IPS DF 4.7 (cell line): ENCODE measurements around the gene ARHGEF37.
A peak's percentile ranks its signal among the peaks of the same experiment; 100 is the strongest.

ENCODE experiments used
- DNase-seq: peaks from one replicate; pipeline ENCODE4 v3.0.0-alpha.2; 2013; ENCODE audit warnings: low spot score; ENCODE audit errors: extremely low read depth

ARHGEF37 gene

DNA sequence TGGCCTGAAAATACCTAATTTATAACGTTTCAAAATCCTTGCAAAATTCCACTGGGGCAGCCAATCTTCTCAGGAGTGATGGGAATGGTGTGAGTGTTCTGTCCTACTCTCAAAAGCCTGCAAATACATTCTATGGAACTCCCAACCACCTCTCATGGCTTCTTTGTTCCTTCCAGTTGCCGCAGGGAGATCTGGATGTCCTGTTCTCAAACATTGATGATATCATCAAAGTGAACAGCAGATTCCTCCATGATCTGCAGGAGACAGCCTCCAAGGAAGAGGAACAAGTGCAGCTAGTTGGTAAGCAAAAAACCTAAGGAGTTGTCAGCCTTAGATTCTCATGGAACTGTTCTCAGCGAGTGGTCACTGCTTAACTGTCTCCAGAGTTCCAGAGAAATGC lies 19.6 kb downstream of the ARHGEF37 start:
- DNase-seq = no peak

DNA sequence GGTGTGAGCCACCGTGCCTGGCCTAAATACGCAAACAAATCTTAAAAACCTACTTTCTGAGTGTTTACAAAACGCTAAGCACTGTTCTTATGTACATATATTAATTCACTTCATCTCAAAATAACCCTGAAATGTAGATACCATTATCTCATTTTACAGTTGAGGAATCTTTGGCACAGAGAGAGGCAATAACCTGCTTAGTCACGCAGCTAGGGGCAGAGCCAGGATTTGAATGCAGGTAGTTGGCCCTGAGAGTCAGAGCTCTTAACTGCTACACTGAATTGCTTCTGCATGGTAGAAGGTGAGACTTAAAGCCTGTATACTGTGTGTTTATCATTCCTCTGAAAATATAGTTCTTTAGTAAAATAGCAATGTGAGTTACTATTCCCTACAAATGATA lies 21.9 kb downstream of the ARHGEF37 start:
- no peak for DNase-seq

DNA sequence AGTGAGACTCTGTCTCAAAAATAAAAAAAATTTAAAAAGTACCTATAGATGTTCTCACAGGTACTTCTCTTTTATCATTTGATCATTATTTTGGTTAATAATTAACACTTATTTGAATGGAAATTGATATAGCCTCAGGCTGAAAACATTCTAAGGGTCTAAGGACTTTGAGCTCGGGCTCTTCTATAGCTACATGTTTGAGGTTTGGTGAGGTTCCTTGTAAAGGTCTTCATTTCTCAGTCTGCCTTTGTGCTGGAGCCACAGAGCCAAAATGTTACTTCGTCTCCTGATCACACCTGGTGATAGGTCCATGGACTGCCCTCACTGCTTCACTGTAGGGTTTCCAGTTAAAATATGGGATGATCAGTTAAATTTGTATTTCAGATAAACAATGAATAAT lies 22.6 kb downstream of the ARHGEF37 start:
- DNase-seq = no peak

DNA sequence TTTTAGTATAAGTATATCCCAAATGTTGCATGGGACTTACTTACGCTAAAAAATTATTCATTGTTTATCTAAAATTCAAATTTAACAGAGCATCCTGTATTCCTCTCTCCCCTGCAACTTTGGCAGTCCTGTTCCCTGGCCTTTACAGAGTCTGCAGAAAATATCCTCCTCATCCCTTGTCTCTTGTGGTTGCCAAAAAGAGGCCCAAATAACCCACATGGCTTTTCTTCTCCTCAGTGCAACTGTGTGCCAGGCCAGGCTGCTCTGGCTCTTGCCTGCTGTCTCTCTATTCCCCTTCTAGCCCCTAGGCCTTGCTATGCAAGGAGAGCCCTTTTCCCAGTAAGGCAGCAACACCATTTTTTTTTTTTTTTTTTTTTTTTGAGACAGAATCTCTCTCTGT lies 23.0 kb downstream of the ARHGEF37 start:
- DNase-seq = no peak

DNA sequence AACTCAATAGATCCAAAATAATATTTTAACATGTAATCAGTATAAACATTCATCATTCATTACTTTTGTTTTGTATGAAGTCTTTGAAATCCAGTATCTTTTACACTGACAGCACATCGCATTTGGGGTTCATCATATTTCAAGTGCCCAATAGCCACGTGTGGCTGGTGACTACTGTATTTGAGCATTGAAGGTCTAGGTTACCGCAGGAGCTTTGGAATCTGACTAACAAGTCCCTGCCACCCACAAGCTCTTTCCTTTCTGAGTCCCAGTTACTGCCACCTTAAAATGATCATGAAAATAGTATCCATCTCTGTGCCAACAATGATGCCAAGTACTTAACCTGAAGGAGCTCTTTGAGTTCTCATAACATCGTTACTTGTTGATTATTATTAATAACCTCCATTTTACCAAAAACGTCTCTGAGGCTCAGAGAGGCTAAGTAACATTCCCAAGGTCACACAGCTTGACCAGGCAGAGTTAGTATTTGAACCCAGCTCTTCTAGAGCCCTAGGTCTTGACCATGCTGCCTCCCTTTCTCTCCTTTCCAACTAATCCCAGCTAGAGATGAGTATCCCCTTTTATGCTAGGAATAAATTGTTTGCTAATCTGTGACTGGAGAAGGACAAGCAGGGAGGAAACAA lies 24.2 kb downstream of the ARHGEF37 start:
- DNase-seq = no peak

DNA sequence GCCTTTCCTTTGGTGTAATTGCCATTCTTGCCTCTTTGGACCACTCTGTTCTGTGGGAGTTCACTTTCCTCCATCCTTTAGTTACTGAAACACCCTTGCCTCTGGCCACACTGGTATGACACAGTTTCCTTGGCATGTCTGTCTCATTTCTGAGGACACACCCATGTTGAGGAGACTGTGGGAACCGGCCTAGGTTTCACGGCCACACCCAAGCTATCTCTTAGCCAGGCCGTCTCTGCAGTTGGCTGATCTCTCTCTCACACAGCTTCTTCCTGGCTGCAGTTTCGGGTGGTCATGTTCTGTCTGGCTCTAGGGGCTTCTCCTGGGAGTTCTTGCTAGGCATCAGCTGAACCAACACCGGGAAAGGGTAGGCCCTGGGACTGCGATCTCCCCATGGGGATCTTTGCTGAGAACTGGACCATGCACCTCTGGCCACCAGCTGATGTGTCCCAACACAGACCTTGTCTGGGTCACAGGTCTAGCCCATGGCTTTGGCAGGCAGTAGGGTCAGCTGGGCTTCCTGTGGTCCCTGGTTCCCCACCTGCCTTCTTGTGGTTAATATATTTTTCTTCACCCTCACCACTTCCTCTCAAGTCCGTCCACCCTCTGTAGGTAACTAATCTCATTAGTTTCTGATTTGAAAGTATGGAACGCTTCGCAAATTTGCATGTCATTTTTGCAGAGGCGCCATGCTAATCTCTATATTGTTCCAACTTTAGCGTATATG lies 24.9 kb downstream of the ARHGEF37 start:
- DNase-seq = no peak

DNA sequence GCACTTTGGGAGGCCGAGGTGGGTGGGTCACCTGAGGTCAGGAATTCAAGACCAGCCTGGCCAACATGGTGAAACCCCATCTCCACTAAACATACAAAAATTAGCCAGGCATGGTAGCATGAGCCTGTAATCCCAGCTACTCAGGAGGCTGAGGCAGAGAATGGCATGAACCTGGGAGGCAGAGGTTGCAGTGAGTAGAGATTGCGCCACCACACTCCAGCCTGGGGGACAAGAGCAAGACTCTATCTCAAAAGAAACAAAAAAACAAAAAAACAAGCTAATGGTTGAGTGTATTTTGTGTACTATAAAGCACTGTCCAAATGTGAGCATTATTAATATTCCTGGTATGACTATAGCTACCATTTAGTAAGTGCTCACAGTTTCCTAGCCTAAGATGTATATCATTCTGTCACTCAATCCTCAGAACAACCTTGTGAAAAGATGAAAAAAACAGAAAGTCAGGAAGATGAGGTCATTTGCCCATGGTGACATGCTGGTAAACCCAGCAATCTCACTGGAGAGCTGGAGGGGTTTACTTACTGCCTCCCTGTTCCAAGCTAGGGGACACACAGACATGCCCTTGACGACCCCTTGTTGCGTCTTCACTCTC lies 27.7 kb downstream of the ARHGEF37 start:
- no peak for DNase-seq

DNA sequence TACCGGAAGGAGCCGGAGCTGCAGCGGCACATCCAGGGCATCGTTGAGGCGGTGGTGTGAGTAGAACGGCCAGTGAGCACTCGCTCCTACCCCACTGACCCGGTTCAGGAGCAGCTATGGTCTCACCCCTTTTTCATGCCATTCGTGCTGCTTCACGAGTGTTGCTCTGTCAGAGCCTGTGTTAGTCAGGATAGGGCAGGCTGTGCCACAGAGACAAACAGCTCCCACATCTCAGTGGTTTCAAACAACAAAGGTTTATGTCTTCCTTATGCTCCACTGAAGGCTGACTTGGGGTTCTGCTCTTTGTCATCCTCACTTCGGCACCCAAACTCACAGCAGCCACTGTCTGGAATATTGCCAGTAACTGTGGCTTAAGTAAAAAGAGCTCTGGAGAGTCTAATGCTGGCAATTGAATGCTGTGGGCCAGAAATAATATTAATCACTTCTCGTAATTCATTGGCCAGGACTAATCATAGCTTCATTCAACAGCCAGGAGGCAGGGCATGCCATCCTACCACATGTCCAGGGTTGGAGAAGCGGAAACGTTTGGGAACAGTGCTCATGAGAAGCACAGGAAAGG lies 28.4 kb downstream of the ARHGEF37 start:
- DNase-seq = no peak

DNA sequence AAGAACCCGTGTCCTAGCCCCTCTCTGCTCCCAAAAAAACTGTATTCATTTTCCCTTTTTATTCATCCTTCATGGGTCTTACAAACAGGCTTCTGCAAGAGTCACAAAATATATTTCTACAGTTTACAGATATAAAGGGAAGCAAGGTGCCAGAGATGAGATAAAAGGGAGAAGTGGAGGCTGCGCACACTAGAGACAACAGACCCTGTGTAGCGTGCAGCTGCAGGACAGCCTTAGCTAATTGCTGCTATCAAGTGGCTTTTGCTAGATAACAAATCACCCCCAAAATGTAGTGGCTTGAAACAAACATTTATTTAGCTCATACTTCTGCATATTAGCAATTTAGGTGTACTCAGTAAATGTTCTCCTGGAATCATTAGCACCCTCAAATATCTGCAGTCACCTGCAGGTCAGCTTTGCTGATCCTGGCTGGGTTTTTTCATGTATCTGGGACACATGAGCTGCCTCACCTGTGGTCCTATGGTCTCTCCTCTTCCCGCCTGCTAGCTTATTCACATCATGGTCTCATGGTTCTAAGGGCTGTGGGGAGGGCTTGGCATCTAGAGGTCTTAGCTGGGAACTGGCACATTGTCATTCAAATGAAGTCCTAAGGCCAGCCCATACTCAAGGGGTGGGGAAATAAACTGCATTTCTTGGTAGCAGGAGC lies 29.4 kb downstream of the ARHGEF37 start:
- no peak for DNase-seq

DNA sequence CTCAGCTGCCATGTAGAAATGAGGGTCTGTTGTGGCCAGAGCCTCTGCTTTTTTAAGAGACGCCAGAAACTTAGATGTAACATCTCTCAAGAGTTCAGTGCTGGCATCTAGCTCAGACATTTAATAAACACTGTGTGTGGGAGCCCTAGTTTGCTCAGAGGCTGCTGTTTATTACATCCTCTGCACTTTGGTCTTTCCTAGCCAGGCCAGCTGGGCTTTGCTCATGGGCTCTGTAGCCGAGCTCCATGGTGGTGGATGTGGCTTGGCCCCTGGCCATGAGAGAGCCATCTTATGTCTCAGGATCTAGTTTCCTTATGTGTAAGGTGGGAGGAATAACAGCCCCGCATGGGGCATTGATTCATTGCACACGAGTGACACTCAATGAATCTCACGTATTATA lies 30.0 kb downstream of the ARHGEF37 start:
- no peak for DNase-seq

DNA sequence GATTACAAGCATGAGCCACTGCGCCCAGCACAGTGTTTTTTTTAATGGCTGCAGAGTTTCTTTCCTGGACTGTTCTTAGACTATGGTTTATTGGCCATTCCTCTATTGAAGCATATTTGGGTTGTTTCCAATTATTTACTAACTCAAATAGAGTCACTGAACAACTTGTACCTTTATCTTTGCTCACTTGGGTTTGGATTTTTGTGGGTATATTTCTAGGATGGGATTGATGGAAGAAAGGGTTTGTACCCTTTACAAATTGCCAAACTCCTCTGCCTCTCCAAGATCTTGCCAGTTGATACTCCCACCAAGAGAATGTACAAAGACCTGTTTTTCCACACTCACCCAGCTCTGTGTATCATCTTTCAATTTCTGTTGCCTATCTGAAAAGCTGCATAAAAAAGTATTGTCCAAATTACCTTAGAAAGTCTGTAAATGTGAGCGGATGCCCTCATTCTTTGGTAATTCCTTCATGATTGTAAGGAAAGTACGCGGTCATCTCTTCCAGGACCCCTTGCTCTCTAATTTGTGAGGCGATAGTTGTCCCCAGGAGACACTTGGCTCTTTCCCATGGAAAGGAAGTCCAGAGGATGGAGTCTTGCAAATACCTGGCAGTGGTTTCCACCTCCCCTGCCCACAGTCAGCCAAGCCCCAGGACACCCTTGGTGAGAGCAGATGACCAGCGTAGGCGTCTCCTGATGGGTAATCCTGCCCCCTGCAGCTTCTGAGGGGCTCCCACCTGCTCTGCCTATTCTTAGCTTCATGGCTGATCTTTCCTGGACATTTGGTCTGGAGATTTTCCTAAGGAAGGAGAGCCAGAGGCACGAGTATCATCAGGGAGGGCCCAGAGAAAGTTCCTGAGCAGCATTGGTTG lies 33.0 kb downstream of the ARHGEF37 start:
- DNase-seq = no peak

DNA sequence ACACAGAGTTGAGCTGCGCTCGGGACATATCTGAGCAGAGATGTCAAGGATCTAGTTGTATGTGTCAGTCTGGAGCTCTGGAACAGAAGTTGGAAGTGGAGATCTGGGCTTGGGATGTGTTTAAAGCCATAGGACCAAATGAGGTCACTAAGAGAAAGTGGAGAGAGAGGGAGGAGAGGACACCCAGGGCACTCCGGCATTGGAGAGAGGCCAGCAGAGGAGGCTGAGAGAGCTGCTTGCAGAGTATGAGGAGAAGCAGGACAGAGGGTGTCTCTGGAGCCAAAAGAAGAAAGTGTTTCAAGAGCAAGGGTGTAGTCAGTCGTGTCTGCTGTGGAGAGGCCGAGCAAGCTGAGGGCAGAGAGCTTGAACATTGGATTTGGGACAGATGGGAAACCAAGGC lies 34.7 kb downstream of the ARHGEF37 start:
- DNase-seq = no peak

DNA sequence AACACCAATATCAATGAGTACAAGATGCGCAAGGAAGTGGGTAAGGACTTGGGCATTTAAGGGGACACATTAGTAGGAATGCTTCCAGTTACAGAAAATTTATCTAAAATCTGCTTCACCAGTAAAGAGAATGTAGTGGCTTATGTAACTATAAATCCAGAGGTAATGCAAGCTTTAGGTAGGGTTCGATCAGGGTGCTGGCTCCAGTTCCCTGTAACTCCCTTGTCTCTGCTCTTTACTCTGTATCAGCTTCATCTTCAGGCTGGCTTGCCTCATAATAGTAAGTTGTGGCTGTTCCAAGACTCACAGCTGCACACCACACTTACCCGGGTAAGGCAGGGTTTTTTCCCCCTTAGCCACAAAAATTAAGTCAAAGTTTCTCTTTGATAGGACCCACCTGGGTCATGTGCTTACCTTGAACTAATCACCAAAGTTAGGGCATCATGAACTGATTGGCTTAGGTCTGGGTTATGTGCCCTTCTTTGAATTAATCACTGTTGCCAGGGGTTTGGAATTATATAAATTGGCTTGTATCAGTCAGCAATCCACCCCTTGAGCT lies 35.5 kb downstream of the ARHGEF37 start:
- DNase-seq = no peak

DNA sequence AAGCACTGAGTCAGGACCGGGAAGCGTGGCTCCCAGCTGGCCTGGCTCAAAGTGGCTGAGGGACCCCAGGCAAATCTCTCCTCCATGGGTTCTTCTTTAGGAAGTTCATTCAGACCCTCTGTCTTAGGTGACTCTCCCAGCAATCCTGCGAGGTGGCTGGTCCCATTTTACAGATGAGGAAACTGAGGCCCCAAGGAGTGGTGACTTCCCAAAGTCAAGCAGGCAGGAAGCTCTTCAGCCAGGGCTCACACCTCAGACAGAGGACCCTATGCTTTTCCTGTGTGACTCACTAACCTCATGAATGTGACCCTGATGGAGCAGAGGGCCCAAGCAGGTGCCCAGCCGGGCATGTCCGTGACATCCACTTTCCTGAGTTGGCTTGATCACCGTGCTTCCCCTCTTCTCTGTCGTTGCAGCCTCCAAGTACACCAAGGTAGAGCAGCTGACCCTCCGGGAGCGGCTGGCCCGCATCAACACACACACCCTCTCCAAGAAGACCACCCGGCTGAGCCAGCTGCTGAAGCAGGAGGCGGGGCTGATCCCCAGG lies 36.5 kb downstream of the ARHGEF37 start:
- no peak for DNase-seq

DNA sequence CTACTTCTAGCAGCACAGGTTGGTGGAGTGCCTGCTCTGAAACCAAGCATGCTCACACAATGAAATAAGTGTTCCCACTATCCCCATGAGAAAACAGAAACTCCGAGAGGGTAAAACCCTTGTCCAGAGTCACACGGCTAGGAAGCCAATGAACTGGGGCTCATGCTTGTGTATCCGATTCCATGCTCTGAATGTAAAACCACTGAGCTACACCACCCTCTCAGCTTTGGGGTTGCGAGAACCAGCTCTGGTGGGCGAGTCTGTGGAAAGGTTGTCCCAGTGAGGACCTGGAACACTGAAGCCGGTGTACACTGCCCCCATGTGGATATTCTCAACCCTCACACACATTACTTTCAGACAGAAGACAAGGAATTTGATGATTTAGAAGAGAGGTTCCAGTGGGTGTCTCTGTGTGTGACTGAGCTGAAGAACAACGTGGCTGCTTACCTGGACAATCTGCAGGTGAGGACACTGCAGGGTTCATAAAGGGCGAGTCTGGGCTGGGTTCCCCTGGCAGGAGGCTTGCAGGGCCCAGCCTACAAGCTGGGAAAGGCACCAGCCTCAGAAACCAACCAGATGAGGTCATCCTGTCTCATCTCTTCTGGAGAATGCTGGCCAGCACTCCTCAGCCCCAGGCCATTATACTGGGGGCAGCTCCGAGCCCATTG lies 37.4 kb downstream of the ARHGEF37 start:
- peak; percentile 74 for DNase-seq

DNA sequence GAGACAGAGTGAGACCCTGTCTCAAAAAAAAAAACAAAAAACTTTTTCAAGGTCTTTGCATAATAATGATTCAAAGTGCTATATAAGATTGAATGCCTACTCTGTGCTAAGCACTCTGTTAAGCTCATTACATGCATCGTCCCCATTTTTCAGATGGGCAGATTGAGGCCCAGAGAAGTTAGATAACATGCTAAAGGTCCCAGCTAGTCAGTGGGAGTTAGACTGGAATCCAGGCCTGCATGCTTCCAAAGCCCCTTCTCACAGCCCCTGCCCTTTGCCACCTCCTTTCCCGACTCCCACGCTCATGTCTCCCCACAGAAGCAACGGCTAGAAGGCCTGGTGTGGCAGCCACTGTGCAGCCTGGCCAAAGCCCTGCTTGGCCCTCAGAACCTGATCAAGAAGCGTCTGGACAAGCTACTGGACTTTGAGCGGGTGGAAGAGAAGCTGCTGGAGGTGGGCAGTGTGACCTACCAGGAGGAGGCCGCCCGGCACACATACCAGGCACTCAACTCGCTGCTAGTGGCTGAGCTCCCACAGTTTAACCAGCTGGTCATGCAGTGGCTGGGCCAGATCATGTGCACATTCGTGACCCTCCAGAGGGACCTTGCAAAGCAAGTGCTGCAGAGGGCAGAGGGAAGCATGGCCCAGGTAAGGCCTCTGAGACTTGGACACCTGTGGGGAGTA lies 40.3 kb downstream of the ARHGEF37 start:
- no peak for DNase-seq

DNA sequence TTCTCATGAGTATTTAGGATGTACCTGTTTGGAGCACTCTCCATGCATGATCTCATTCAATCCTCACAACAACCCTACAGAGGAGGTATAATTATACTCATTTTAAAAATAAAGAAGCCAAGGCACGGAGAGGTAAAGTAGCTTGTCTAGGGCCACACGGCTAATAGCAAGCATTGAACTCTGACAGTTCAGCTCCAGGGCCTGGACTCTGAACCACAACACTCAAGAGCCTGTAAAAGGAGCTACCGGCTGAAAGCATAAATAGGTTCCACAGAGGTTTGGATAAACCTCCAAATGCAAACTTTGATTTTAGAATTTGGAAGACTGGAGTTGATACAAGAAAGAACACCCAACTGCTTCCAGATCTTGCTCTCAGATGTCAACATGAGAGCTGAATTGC lies 41.2 kb downstream of the ARHGEF37 start:
- DNase-seq = no peak

DNA sequence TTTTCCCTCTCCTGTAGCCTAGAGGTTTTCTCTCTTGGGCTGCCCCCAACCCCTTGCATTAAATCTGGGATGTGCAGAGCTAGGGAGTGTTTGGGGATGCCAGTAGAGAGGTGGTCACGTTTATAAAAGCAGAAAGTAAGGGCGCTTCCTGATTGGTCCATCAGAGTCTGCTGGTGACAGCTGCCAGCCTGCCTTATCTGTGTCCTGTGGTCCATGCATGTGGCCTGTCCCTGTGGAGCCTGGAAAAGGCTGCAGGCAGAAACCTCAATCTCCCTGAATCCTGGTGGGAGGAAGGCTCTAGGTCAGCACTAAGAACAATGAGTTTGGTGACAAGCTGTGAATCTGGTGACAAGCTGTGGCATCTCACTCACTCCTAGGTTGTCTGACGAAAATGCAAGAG lies 42.2 kb downstream of the ARHGEF37 start:
- no peak for DNase-seq

DNA sequence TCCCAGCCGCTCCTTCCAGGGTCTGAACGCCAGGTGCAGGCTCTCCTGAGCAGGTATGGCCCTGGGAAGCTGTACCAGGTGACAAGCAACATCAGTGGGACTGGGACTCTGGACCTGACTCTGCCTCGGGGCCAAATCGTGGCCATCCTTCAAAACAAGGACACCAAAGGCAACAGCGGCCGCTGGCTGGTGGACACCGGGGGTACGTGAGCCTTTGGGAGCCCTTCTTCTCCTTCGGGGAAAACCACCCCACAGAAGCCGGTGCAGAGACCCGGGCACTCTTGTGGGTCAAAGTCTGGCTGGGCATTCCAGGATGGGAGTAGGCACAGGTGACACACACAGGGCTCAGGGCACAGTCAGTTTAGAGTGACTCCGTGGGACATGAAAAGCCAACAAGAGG lies 45.8 kb downstream of the ARHGEF37 start:
- DNase-seq = no peak
